GM12865 (cell line): Measurements from ENCODE around the gene MED6.
A peak's percentile ranks its signal among the peaks of the same experiment; 100 is the strongest.

Experiments
- DNase-seq: peaks from one replicate; pipeline ENCODE4 v3.0.0; 2010; ENCODE audit warnings: low read depth
- H3K4me3 ChIP-seq: 2 replicates; pipeline ENCODE4 v1.5.1; 2011; ENCODE audit warnings: mild to moderate bottlenecking, low read depth, low read length, control low read depth
- TF ChIP-seq, protein P1 (sequence below): IDR thresholded peaks from 2 replicates; pipeline ENCODE4 v1.5.1; 2011; ENCODE audit warnings: low read length, control low read depth, low read depth, inconsistent platforms; ENCODE audit not compliant: insufficient read depth; ENCODE audit errors: missing control alignments

MED6 gene

DNA sequence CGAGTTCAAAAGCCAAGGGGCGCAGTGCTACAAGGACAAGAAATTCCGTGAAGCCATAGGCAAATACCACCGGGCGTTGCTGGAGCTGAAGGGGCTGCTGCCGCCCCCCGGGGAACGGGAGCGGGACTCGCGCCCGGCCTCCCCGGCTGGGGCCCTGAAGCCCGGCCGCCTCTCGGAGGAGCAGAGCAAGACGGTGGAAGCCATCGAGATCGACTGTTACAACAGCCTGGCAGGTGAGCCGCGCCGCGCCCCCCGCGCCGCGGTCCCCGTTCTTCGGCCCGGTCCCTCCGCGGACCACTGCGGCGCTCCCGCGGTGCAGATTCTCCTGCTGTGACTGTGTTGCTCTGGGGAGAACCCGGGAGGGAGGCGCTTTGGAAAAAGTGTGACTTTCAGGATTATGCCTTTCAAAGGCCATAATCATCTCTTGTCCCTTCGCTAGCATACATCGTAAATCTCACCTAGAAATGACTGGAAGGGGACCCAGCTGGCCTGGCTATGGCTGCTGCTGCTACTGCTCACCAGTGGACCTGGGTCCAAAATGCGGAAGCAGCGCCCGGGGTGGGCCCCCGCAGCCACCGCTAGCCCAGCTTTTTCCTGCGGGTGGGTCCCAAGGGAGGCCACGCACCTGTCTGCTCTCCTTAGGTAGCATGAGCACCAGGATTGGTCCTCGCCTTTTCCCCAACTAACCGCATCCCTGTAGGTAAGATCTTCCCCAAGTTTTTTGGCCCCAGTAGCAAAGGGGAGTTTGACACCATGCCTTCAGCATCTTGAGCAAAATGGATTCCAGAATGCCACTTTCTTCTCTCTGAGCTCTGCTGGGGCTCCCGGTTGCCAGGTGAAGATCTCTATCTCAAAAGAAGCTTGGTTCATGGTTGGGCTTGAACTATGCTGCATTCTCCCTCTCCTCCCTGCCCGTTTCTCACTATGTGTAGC is 42.1 kb upstream of the MED6 start:
- DNase-seq, result peak; percentile 73
- TF ChIP-seq, protein P1, sequence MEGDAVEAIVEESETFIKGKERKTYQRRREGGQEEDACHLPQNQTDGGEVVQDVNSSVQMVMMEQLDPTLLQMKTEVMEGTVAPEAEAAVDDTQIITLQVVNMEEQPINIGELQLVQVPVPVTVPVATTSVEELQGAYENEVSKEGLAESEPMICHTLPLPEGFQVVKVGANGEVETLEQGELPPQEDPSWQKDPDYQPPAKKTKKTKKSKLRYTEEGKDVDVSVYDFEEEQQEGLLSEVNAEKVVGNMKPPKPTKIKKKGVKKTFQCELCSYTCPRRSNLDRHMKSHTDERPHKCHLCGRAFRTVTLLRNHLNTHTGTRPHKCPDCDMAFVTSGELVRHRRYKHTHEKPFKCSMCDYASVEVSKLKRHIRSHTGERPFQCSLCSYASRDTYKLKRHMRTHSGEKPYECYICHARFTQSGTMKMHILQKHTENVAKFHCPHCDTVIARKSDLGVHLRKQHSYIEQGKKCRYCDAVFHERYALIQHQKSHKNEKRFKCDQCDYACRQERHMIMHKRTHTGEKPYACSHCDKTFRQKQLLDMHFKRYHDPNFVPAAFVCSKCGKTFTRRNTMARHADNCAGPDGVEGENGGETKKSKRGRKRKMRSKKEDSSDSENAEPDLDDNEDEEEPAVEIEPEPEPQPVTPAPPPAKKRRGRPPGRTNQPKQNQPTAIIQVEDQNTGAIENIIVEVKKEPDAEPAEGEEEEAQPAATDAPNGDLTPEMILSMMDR, result no peak
- peak overlapping the region; percentile 87 for H3K4me3 ChIP-seq

GRCh38 chr14:70641548-70642302 is 41.3 kb upstream of the MED6 start, which contains the start of gene TTC9:
TSS of gene TTC9 (plus strand) at chr14:70641916. CDS start at chr14:70642130, 214 bp downstream.
- TF ChIP-seq, protein P1, result no peak
- H3K4me3 ChIP-seq, result peak within 1 kb of the TSS; percentile 87
- no peak for DNase-seq

GRCh38 chr14:70640938-70641547 is 40.6 kb upstream of the MED6 start:
- peak overlapping the region; percentile 62 for H3K4me3 ChIP-seq
- DNase-seq, result peak; percentile 88
- TF ChIP-seq, protein P1, result peak; percentile 9

GRCh38 chr14:70638416-70638815 is 38.0 kb upstream of the MED6 start:
- H3K4me3 ChIP-seq, result no peak overlapping the region
- DNase-seq, result no peak
- TF ChIP-seq, protein P1, result no peak

DNA sequence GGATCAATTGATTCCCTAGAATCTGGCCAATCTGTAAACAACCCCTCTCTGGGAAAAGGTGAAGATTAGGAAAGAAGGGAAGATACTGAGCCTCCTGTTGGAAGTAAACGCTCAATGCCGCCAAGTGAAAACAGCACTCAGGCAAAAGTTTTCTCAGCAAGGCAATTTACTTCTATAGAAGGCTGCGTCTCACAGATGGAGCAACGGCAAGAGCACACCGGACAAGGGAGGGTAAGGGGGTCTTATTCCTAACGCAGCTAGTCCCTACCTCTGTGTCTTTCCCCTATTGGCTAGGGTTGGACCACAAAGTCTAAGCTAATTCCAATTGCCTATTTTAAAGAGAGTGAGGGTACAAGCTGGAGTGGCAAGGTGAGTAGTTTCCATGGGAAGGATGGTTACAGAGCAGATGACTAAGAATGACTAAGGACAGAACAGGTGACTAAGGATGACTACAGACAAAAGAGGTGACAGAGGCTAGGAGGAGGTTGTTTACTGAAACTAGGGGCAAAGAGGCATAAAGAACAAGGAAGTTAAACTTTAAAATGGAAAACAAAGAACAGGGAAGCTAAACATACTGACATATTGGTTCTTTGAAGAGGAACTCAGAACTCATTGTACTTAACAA is 35.6 kb upstream of the MED6 start:
- no peak overlapping the region for H3K4me3 ChIP-seq
- TF ChIP-seq, protein P1, result no peak
- DNase-seq, result no peak

GRCh38 chr14:70631948-70632347 is 31.5 kb upstream of the MED6 start:
- DNase-seq, result no peak
- TF ChIP-seq, protein P1, result no peak
- no peak overlapping the region for H3K4me3 ChIP-seq
